SHP77 (cell line): ENCODE results near the gene COL18A1.

Experiments
- DNase-seq, 2 experiments: peaks; one replicate each; lab custom pipeline; 2025; lab: John Stamatoyannopoulos, UW

COL18A1 gene

GRCh38 chr21:45480701-45481500 lies 75.9 kb downstream of the COL18A1 start:
- DNase-seq, result no peak

GRCh38 chr21:45481566-45481965 lies 76.6 kb downstream of the COL18A1 start:
- DNase-seq, result no peak

- no peak for DNase-seq
Observed at GRCh38 chr21:45481977-45482898, 77.3 kb downstream of the COL18A1 start.

- no peak for DNase-seq
Observed at GRCh38 chr21:45482899-45483821, 78.2 kb downstream of the COL18A1 start.

- DNase-seq, result no peak
Observed at GRCh38 chr21:45484318-45484717, 79.4 kb downstream of the COL18A1 start.

GRCh38 chr21:45485686-45486442 lies 80.9 kb downstream of the COL18A1 start:
- no peak for DNase-seq

GRCh38 chr21:45486443-45487160 lies 81.6 kb downstream of the COL18A1 start:
- DNase-seq, result no peak

GRCh38 chr21:45487161-45487806 lies 82.3 kb downstream of the COL18A1 start:
- no peak for DNase-seq

GRCh38 chr21:45487891-45488600 lies 83.1 kb downstream of the COL18A1 start:
- no peak for DNase-seq

- no peak for DNase-seq
Observed at GRCh38 chr21:45488931-45489721, 84.2 kb downstream of the COL18A1 start.

- DNase-seq, result no peak
Observed at GRCh38 chr21:45489722-45489982, 84.7 kb downstream of the COL18A1 start.

- no peak for DNase-seq
Observed at GRCh38 chr21:45490049-45490731, 85.2 kb downstream of the COL18A1 start.

GRCh38 chr21:45491056-45491455 lies 86.1 kb downstream of the COL18A1 start:
- DNase-seq, result no peak

GRCh38 chr21:45491623-45492022 lies 86.7 kb downstream of the COL18A1 start:
- DNase-seq, result no peak

- no peak for DNase-seq
Observed at GRCh38 chr21:45492765-45493164, 87.8 kb downstream of the COL18A1 start.

GRCh38 chr21:45493401-45494001 lies 88.5 kb downstream of the COL18A1 start:
- no peak for DNase-seq

GRCh38 chr21:45494135-45494850 lies 89.3 kb downstream of the COL18A1 start:
- DNase-seq, result no peak
